H1 (cell line): ENCODE measurements around the gene MYO1D. TPM values are rescaled to one million over a fixed set of nuclear protein-coding genes. Genes with fewer than 3 reads are reported as not detected.

Experiments
- CTCF ChIA-PET: fragments of 300-600 bp; sonication (Branson Sonifier 250); formaldehyde crosslinking; loops from one replicate; lab custom pipeline; 2021; ENCODE audit not compliant: partially characterized antibody; lab: Charles Lee
- POLR2A ChIA-PET: fragments of 300-600 bp; sonication (Branson Sonifier 250); formaldehyde crosslinking; loops from one replicate; lab custom pipeline; 2021; ENCODE audit warnings: inconsistent platforms; ENCODE audit not compliant: partially characterized antibody; lab: Charles Lee
- DNase-seq, 2 experiments: peaks; one replicate each; pipeline versions ENCODE4 v3.0.0 to v3.0.0-alpha.2; 2010 to 2022; ENCODE audit warnings: low spot score in 2 of 2, low read depth in 1 of 2, mixed read lengths in 1 of 2
- FAIRE-seq: peaks from 2 replicates; lab custom pipeline; 2011; peaks lifted over from hg19 to GRCh38; lab: Jason Lieb, UNC
- H2AFZ ChIP-seq: 2 replicates; pipeline ENCODE4 v1.8.1; 2012; ENCODE audit warnings: low read length, inconsistent platforms
- H2AK5ac ChIP-seq: 2 replicates; pipeline ENCODE4 v1.6.1; 2013; ENCODE audit warnings: low read depth, low read length
- H2BK120ac ChIP-seq: replicated peaks from 2 replicates; pipeline ENCODE3; 2013; ENCODE audit warnings: low read depth, low read length, inconsistent platforms
- H2BK12ac ChIP-seq: 2 replicates; pipeline ENCODE4 v1.6.1; 2013; ENCODE audit warnings: low read depth, low read length
- H2BK15ac ChIP-seq: 2 replicates; pipeline ENCODE4 v1.6.1; 2013; ENCODE audit warnings: low read length
- H2BK20ac ChIP-seq: 2 replicates; pipeline ENCODE4 v1.6.1; 2013; ENCODE audit warnings: low read length
- H2BK5ac ChIP-seq: 2 replicates; pipeline ENCODE4 v1.6.1; 2013; ENCODE audit warnings: low read depth, low read length
- H3K14ac ChIP-seq: 2 replicates; pipeline ENCODE4 v1.6.1; 2013; ENCODE audit warnings: inconsistent platforms; ENCODE audit not compliant: insufficient read length
- H3K18ac ChIP-seq: 2 replicates; pipeline ENCODE4 v1.6.1; 2013; ENCODE audit warnings: low read length; ENCODE audit errors: extremely low read depth
- H3K23ac ChIP-seq: 2 replicates; pipeline ENCODE4 v1.6.1; 2013; ENCODE audit warnings: inconsistent platforms; ENCODE audit not compliant: insufficient read length
- H3K23me2 ChIP-seq: 2 replicates; pipeline ENCODE4 v1.6.1; 2013; ENCODE audit warnings: low read depth, low read length
- H3K27ac ChIP-seq: 2 replicates; pipeline ENCODE4 v1.6.1; 2011; ENCODE audit warnings: low read depth, low read length, inconsistent platforms
- H3K27me3 ChIP-seq, 4 experiments: replicated peaks in 1 of 4; 1 replicate in 1 of 4; 2 replicates in 3 of 4; pipeline versions ENCODE4 v1.6.1 to v1.8.1; 2011 to 2013; ENCODE audit warnings: low read length in 3 of 4, mild to moderate bottlenecking in 3 of 4, inconsistent platforms in 2 of 4, mixed read lengths in 2 of 4, moderate library complexity in 1 of 4; ENCODE audit not compliant: control insufficient read depth in 3 of 4, insufficient read depth in 3 of 4; ENCODE audit errors: extremely low read depth in 1 of 4
- H3K36me3 ChIP-seq, 4 experiments: 2 replicates each; pipeline versions ENCODE4 v1.6.1 to v1.8.1; 2011 to 2013; ENCODE audit warnings: mild to moderate bottlenecking in 4 of 4, low read length in 3 of 4, moderate library complexity in 2 of 4, control low read depth in 1 of 4, inconsistent platforms in 1 of 4; ENCODE audit not compliant: insufficient read depth in 4 of 4, control insufficient read depth in 2 of 4
- H3K4ac ChIP-seq: replicated peaks from 2 replicates; pipeline ENCODE3; 2013; ENCODE audit warnings: low read length, low read depth, mixed read lengths, inconsistent platforms; ENCODE audit not compliant: insufficient read length
- H3K4me1 ChIP-seq, 4 experiments: replicated peaks in 1 of 4; 1 replicate in 1 of 4; 2 replicates in 3 of 4; pipeline versions ENCODE4 v1.6.1 to v1.8.1; 2011 to 2013; ENCODE audit warnings: low read length in 3 of 4, inconsistent platforms in 2 of 4, mixed read lengths in 1 of 4; ENCODE audit not compliant: insufficient read depth in 4 of 4, control insufficient read depth in 3 of 4
- H3K4me2 ChIP-seq, 2 experiments: 2 replicates each; pipeline versions ENCODE4 v1.6.1 to v1.8.1; 2011 to 2013; ENCODE audit warnings: low read depth in 2 of 2, low read length in 2 of 2, control low read depth in 1 of 2, inconsistent platforms in 1 of 2, mild to moderate bottlenecking in 1 of 2; ENCODE audit not compliant: insufficient read depth in 1 of 2
- H3K4me3 ChIP-seq, 4 experiments: fragments of 200-600, 300-600 bp in 1 of 4; sonication (generic), shearing (Covaris generic), sonication (Bioruptor Twin) in 1 of 4; 2 replicates each; pipeline versions ENCODE4 v1.5.1 to v1.8.1; 2011 to 2016; ENCODE audit warnings: low read length in 4 of 4, low read depth in 3 of 4, control low read depth in 2 of 4, inconsistent platforms in 2 of 4, mild to moderate bottlenecking in 2 of 4, mixed read lengths in 1 of 4, moderate library complexity in 1 of 4; ENCODE audit not compliant: insufficient read depth in 2 of 4; ENCODE audit errors: extremely low read depth in 1 of 4
- H3K56ac ChIP-seq: replicated peaks from 2 replicates; pipeline ENCODE3; 2013; ENCODE audit warnings: low read depth, mild to moderate bottlenecking, mixed read lengths, low read length, inconsistent platforms; ENCODE audit not compliant: insufficient read length
- H3K79me1 ChIP-seq: 2 replicates; pipeline ENCODE4 v1.6.1; 2013; ENCODE audit warnings: low read depth, low read length, control low read depth
- H3K79me2 ChIP-seq, 2 experiments: 2 replicates each; pipeline versions ENCODE4 v1.6.1 to v1.8.1; 2012 to 2013; ENCODE audit warnings: low read length in 2 of 2, mild to moderate bottlenecking in 2 of 2, inconsistent platforms in 1 of 2; ENCODE audit not compliant: insufficient read depth in 2 of 2, control insufficient read depth in 1 of 2
- H3K9ac ChIP-seq, 4 experiments: replicated peaks in 1 of 4; 1 replicate in 1 of 4; 2 replicates in 3 of 4; pipeline versions ENCODE4 v1.6.1 to v1.8.1; 2011 to 2013; ENCODE audit warnings: low read depth in 3 of 4, low read length in 3 of 4, control low read depth in 2 of 4, mild to moderate bottlenecking in 2 of 4, moderate library complexity in 2 of 4, inconsistent platforms in 1 of 4; ENCODE audit errors: extremely low read depth in 1 of 4
- H3K9me3 ChIP-seq, 2 experiments: 2 replicates each; pipeline versions ENCODE4 v1.6.1 to v1.8.1; 2012 to 2013; ENCODE audit warnings: mild to moderate bottlenecking in 2 of 2, moderate library complexity in 2 of 2, control low read depth in 1 of 2, inconsistent platforms in 1 of 2, low read depth in 1 of 2, low read length in 1 of 2, mixed read lengths in 1 of 2; ENCODE audit not compliant: insufficient read depth in 2 of 2
- H4K20me1 ChIP-seq, 2 experiments: replicated peaks in 1 of 2; 2 replicates each; pipeline versions ENCODE3 to v1.8.1; 2011 to 2013; ENCODE audit warnings: inconsistent platforms in 2 of 2, low read length in 2 of 2, mild to moderate bottlenecking in 1 of 2; ENCODE audit not compliant: insufficient read depth in 2 of 2, control insufficient read depth in 1 of 2
- H4K5ac ChIP-seq: 2 replicates; pipeline ENCODE4 v1.6.1; 2013; ENCODE audit warnings: low read length, low read depth, mixed read lengths, inconsistent platforms; ENCODE audit not compliant: insufficient read length
- H4K8ac ChIP-seq: 2 replicates; pipeline ENCODE4 v1.8.0; 2013; ENCODE audit warnings: mild to moderate bottlenecking, moderate library complexity, low read length, inconsistent platforms; ENCODE audit not compliant: insufficient read depth; ENCODE audit errors: extremely low read depth
- H4K91ac ChIP-seq: replicated peaks from 2 replicates; pipeline ENCODE3; 2013; ENCODE audit warnings: low read length, mixed read lengths, inconsistent platforms; ENCODE audit not compliant: insufficient read length
- RAD21 ChIP-seq, 2 experiments: IDR thresholded peaks in 1 of 2; conservative IDR thresholded peaks in 1 of 2; 2 replicates each; pipeline ENCODE4 v1.6.1; 2011; ENCODE audit warnings: low read depth in 2 of 2, low read length in 2 of 2, improper control_type of control experiment in 1 of 2, inconsistent platforms in 1 of 2, mild to moderate bottlenecking in 1 of 2, moderate library complexity in 1 of 2
- WGBS, 2 experiments: shearing (Covaris generic) in 1 of 2; methylation state at CpG; one replicate each; pipeline versions ENCODE4 v1.1.6 to v1.1.7; 2013 to 2015; ENCODE audit warnings: low lambda C conversion rate in 2 of 2, mixed read lengths in 2 of 2, inconsistent platforms in 1 of 2, low coverage in 1 of 2, missing lambda C conversion rate in 1 of 2; ENCODE audit not compliant: insufficient replicate concordance in 2 of 2, insufficient coverage in 1 of 2, insufficient read length in 1 of 2; ENCODE audit errors: extremely low coverage in 1 of 2, missing lambda C conversion rate in 1 of 2; 5-methylcytosine and 5-hydroxymethylcytosine counted together
- polyA plus RNA-seq, 7 experiments: library from polyadenylated mRNA; depleted of rRNA in 3 of 7; stranded (reverse) in 5 of 7; unstranded in 2 of 7; fragments of >200 nt in 5 of 7; fragments of 200-250 nt in 2 of 7; gene quantifications; 1 replicate in 5 of 7; 2 replicates in 1 of 7; 4 replicates in 1 of 7; pipeline versions ENCODE4 v1.2.1 to v1.2.3, GENCODE V29; 2011 to 2013; ENCODE audit warnings: missing spikeins in 2 of 7, mixed read lengths in 2 of 7
- total RNA-seq: library from RNA; stranded (reverse); fragmentation: NEBNext Ultra II Directional; extraction: Animal tissue kit (Norgen Biotek cat#: 25700); gene quantifications from 2 replicates; pipeline ENCODE4 v1.2.1, GENCODE V29; 2021

Gene MYO1D
- total and polyA plus RNA-seq, 2 of the 8 experiments (the other 6 are each of a cell fraction or from before 2014, with no cell fraction given), result 6.5 to 25.4 TPM

DNA sequence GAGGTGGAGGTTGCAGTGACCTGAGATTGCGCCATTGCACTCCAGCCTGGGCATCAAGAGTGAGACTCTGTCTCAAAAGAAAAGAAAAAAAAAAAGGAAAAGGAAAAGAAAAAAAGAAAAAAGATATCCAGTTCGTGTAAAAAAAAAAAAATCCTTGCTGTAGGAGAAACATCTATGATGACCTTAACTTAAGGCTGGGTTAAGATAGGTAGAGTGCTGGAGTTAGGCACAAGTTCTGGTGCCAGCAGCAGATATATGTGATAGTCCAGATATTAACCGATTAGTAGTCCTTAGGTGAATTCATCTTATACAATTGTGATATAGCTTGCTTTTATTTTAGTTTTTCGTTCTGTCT is 415.4 kb downstream of the MYO1D start:
- H2BK5ac ChIP-seq, result no peak overlapping the region
- no peak overlapping the region for H3K14ac ChIP-seq
- H4K5ac ChIP-seq, result no peak overlapping the region
- H4K91ac ChIP-seq, result no peak overlapping the region
- DNase-seq (no peak), FAIRE-seq (no peak)
- no peak overlapping the region for H2AFZ ChIP-seq
- H2BK120ac ChIP-seq, result no peak overlapping the region
- H4K8ac ChIP-seq, result no peak overlapping the region
- no peak overlapping the region for H3K4ac ChIP-seq
- H3K23ac ChIP-seq, result no peak overlapping the region
- no peak overlapping the region for H3K9ac ChIP-seq
- no peak overlapping the region for H3K27ac ChIP-seq
- H3K79me1 ChIP-seq, result 0 out of 2 replicates have a peak, but pooled peaks cover 3% of the 10 kb centered on the region
- no peak overlapping the region for H3K4me3 ChIP-seq
- peaks cover 0 to 15% of the 10 kb centered on the region in 2 experiments for H4K20me1 ChIP-seq
- H3K23me2 ChIP-seq, result no peaks in the 10 kb centered on the region
- H3K4me2 ChIP-seq, result no peak overlapping the region
- no peaks in the 10 kb centered on the region for H3K4me1 ChIP-seq
- CTCF ChIA-PET, result interaction anchor here (0.6 to 4.7 kb wide), 32 partner anchors 9 to 478 kb away, joined by 3 to 71 read pairs (median 4); partner anchors contain the start of genes CDK5R1 and PSMD11
- H2BK20ac ChIP-seq, result no peak overlapping the region
- WGBS, 2 experiments, result 82% methylated on average over 4 of the region's 4 CpGs; no CpG with 5 or more reads in 1 of the 2 experiments
- no peak overlapping the region for H2BK12ac ChIP-seq
- POLR2A ChIA-PET, result interaction anchor here (0.6 to 2.2 kb wide), 3 partner anchors 12 to 498 kb away, joined by 3 to 10 read pairs (median 5); partner anchors contain the start of gene PSMD11
- no peak overlapping the region for H3K56ac ChIP-seq
- no peak overlapping the region for H2BK15ac ChIP-seq
- H3K36me3 ChIP-seq, result peaks cover 18 to 63% (median 45%) of the 10 kb centered on the region in 4 experiments
- peaks cover 0 to 37% of the 10 kb centered on the region in 2 experiments; a peak in 2 of 4 replicates for H3K79me2 ChIP-seq
- H3K27me3 ChIP-seq, result no peaks in the 10 kb centered on the region
- no peak overlapping the region for H2AK5ac ChIP-seq
- no peak overlapping the region for H3K18ac ChIP-seq
- H3K9me3 ChIP-seq, result no peaks in the 10 kb centered on the region
- TF ChIP-seq RAD21 (IDR thresholded peaks at IDR 0.05 in 1 of 2, conservative IDR thresholded peaks at IDR 0.05 in 1 of 2; ENCODE audit: low read depth in 2 of 2, low read length in 2 of 2), result no peak
